GM12865 (cell line): ENCODE results near the gene KCNJ9.

ENCODE experiments used
- DNase-seq: peaks from one replicate; pipeline ENCODE4 v3.0.0; 2010; ENCODE audit warnings: low read depth
- H3K4me3 ChIP-seq: 2 replicates; pipeline ENCODE4 v1.5.1; 2011; ENCODE audit warnings: mild to moderate bottlenecking, low read depth, low read length, control low read depth
- CTCF ChIP-seq: IDR thresholded peaks from 2 replicates; pipeline ENCODE4 v1.5.1; 2011; ENCODE audit warnings: low read length, control low read depth, low read depth, inconsistent platforms; ENCODE audit not compliant: insufficient read depth; ENCODE audit errors: missing control alignments

Gene KCNJ9

GRCh38 chr1:160089883-160090282 is 8.5 kb downstream of the KCNJ9 start:
- TF ChIP-seq CTCF, result no peak
- H3K4me3 ChIP-seq, result no peak overlapping the region
- no peak for DNase-seq

GRCh38 chr1:160090760-160091159 is 9.4 kb downstream of the KCNJ9 start:
- DNase-seq, result no peak
- H3K4me3 ChIP-seq, result no peak overlapping the region

GRCh38 chr1:160091666-160092223 is 10.4 kb downstream of the KCNJ9 start:
- H3K4me3 ChIP-seq, result no peak overlapping the region
- DNase-seq, result no peak
- no peak for TF ChIP-seq CTCF

More at GRCh38 chr1:160090760-160091159, 9.4 kb downstream of the KCNJ9 start:
- TF ChIP-seq CTCF, result no peak

- TF ChIP-seq CTCF, result no peak
- H3K4me3 ChIP-seq, result no peak overlapping the region
Observed at GRCh38 chr1:160092366-160093068, 11.2 kb downstream of the KCNJ9 start.

GRCh38 chr1:160093069-160093395 is 11.7 kb downstream of the KCNJ9 start:
- TF ChIP-seq CTCF, result no peak
- no peak for DNase-seq
- no peak overlapping the region for H3K4me3 ChIP-seq

More at GRCh38 chr1:160092366-160093068, 11.2 kb downstream of the KCNJ9 start:
- DNase-seq, result no peak

- no peak overlapping the region for H3K4me3 ChIP-seq
- no peak for TF ChIP-seq CTCF
- DNase-seq, result no peak
Observed at GRCh38 chr1:160093624-160094290, 12.4 kb downstream of the KCNJ9 start.
